IMR-90 (cell line): ENCODE data around the gene EXPH5. TPM values are rescaled to one million over a fixed set of nuclear protein-coding genes. Genes with fewer than 3 reads are reported as not detected.

ENCODE experiments used
- ATAC-seq: fragments of 200-7000 bp; cut with Tn5 transposase; 2 replicates; pipeline ENCODE4 v1.9.1; 2020; ENCODE audit warnings: low read depth, mild to moderate bottlenecking, moderate library complexity
- BruUV-seq: library from RNA; stranded (reverse); fragments of 400-500 nt; replicated peaks from 2 replicates; lab custom pipeline; 2021; lab: Mats Ljungman, UMichigan
- CTCF ChIA-PET: fragments of 300-600 bp; formaldehyde crosslinking; extraction: SDS; loops from one replicate; lab custom pipeline; 2021; ENCODE audit warnings: antibody characterized with exemption; lab: Yijun Ruan, JAX
- POLR2A ChIA-PET: fragments of 300-600 bp; sonication (Branson Sonifier 250); formaldehyde crosslinking; loops from one replicate; lab custom pipeline; 2022; ENCODE audit warnings: antibody characterized with exemption; ENCODE audit not compliant: unreplicated experiment; lab: Charles Lee
- DNase-seq: peaks from one replicate; pipeline ENCODE4 v3.0.0; 2013
- H2AFZ ChIP-seq: replicated peaks from 2 replicates; pipeline ENCODE3; 2013; ENCODE audit warnings: low read length, mild to moderate bottlenecking; ENCODE audit not compliant: poor library complexity
- H2AK5ac ChIP-seq: 2 replicates; pipeline ENCODE4 v1.6.1; 2013; ENCODE audit warnings: low read depth, low read length, inconsistent platforms
- H2AK9ac ChIP-seq: replicated peaks from 2 replicates; pipeline ENCODE3; 2013; ENCODE audit warnings: mild to moderate bottlenecking, low read depth, low read length, moderate library complexity; ENCODE audit not compliant: poor library complexity
- H2BK120ac ChIP-seq: 2 replicates; pipeline ENCODE4 v1.6.1; 2013; ENCODE audit warnings: low read depth, low read length, inconsistent platforms
- H2BK15ac ChIP-seq: 3 replicates; pipeline ENCODE4 v1.6.1; 2013; ENCODE audit warnings: low read depth, low read length, inconsistent platforms
- H2BK20ac ChIP-seq: 2 replicates; pipeline ENCODE4 v1.6.1; 2013; ENCODE audit warnings: low read depth, mild to moderate bottlenecking, inconsistent platforms, low read length, moderate library complexity
- H2BK5ac ChIP-seq: 2 replicates; pipeline ENCODE4 v1.6.1; 2013; ENCODE audit warnings: mild to moderate bottlenecking, low read depth, low read length, inconsistent platforms; ENCODE audit not compliant: poor library complexity, severe bottlenecking
- H3K14ac ChIP-seq: replicated peaks from 2 replicates; pipeline ENCODE4 v1.6.1; 2013; ENCODE audit warnings: low read depth, low read length, inconsistent platforms
- H3K18ac ChIP-seq: 2 replicates; pipeline ENCODE4 v1.6.1; 2013; ENCODE audit warnings: low read depth, low read length, control low read depth
- H3K23ac ChIP-seq: 2 replicates; pipeline ENCODE4 v1.6.1; 2013; ENCODE audit warnings: low read depth, low read length, inconsistent platforms
- H3K27ac ChIP-seq: 2 replicates; pipeline ENCODE4 v1.5.1; 2013; ENCODE audit warnings: mild to moderate bottlenecking, control low read depth, low read length; ENCODE audit not compliant: insufficient read depth
- H3K27me3 ChIP-seq: 2 replicates; pipeline ENCODE4 v1.6.1; 2013; ENCODE audit warnings: low read length; ENCODE audit not compliant: control insufficient read depth, insufficient read depth
- H3K36me3 ChIP-seq: 2 replicates; pipeline ENCODE4 v1.6.1; 2013; ENCODE audit warnings: low read length, mixed read lengths; ENCODE audit not compliant: control insufficient read depth, insufficient read depth
- H3K4ac ChIP-seq: 2 replicates; pipeline ENCODE4 v1.6.1; 2013; ENCODE audit warnings: low read depth, low read length, inconsistent platforms
- H3K4me1 ChIP-seq: 2 replicates; pipeline ENCODE4 v1.6.1; 2013; ENCODE audit warnings: low read length, mixed read lengths; ENCODE audit not compliant: control insufficient read depth, insufficient read depth
- H3K4me2 ChIP-seq: 2 replicates; pipeline ENCODE4 v1.6.1; 2013; ENCODE audit warnings: low read depth, mild to moderate bottlenecking, control low read depth, low read length, moderate library complexity
- H3K4me3 ChIP-seq: 2 replicates; pipeline ENCODE4 v1.5.1; 2013; ENCODE audit warnings: low read depth, mild to moderate bottlenecking, control low read depth, low read length, moderate library complexity; ENCODE audit not compliant: insufficient read depth
- H3K56ac ChIP-seq: 2 replicates; pipeline ENCODE4 v1.6.1; 2013; ENCODE audit warnings: low read length, inconsistent platforms; ENCODE audit not compliant: insufficient read depth; ENCODE audit errors: extremely low read depth
- H3K79me1 ChIP-seq, 2 experiments: 2 replicates each; pipeline ENCODE4 v1.6.1; 2013; ENCODE audit warnings: low read length in 2 of 2, inconsistent platforms in 1 of 2, low read depth in 1 of 2
- H3K9ac ChIP-seq: 2 replicates; pipeline ENCODE4 v1.6.1; 2013; ENCODE audit warnings: low read depth, low read length, control low read depth
- H3K9me1 ChIP-seq: 2 replicates; pipeline ENCODE4 v1.6.1; 2013; ENCODE audit warnings: low read length, inconsistent platforms; ENCODE audit not compliant: insufficient read depth
- H3K9me3 ChIP-seq: 2 replicates; pipeline ENCODE4 v1.6.1; 2013; ENCODE audit warnings: low read length; ENCODE audit not compliant: control insufficient read depth, insufficient read depth
- H4K20me1 ChIP-seq: 2 replicates; pipeline ENCODE4 v1.6.1; 2013; ENCODE audit warnings: low read length, inconsistent platforms; ENCODE audit not compliant: insufficient read depth
- H4K5ac ChIP-seq: 2 replicates; pipeline ENCODE4 v1.6.1; 2013; ENCODE audit warnings: mild to moderate bottlenecking, low read depth, low read length, control low read depth
- H4K8ac ChIP-seq, 2 experiments: 2 replicates each; pipeline ENCODE4 v1.6.1; 2013; ENCODE audit warnings: low read depth in 2 of 2, low read length in 2 of 2, control low read depth in 1 of 2, inconsistent platforms in 1 of 2
- H4K91ac ChIP-seq: 2 replicates; pipeline ENCODE4 v1.6.1; 2013; ENCODE audit warnings: low read depth, low read length, inconsistent platforms; ENCODE audit not compliant: insufficient read depth
- BHLHE40 ChIP-seq: fragments of 150-350 bp; IDR thresholded peaks from 2 replicates; pipeline ENCODE4 v1.6.1; 2016; ENCODE audit warnings: mild to moderate bottlenecking, low read depth, low read length
- CEBPB ChIP-seq: IDR thresholded peaks from 2 replicates; pipeline ENCODE4 v1.6.1; 2012; ENCODE audit warnings: low read depth, low read length, improper control_type of control experiment
- FOS ChIP-seq: fragments of 150-350 bp; IDR thresholded peaks from 2 replicates; pipeline ENCODE4 v1.6.1; 2016; ENCODE audit warnings: low read depth, low read length
- MAZ ChIP-seq: IDR thresholded peaks from 2 replicates; pipeline ENCODE4 v1.6.1; 2012; ENCODE audit warnings: low read depth, mild to moderate bottlenecking, low read length, improper control_type of control experiment, moderate library complexity, borderline replicate concordance
- MXI1 ChIP-seq: IDR thresholded peaks from 2 replicates; pipeline ENCODE4 v1.6.1; 2012; ENCODE audit warnings: low read depth, mild to moderate bottlenecking, low read length, moderate library complexity, borderline replicate concordance
- NFE2L2 ChIP-seq: fragments of 150-350 bp; IDR thresholded peaks from 2 replicates; pipeline ENCODE4 v1.6.1; 2016; ENCODE audit warnings: low read depth, mild to moderate bottlenecking, low read length
- RAD21 ChIP-seq: IDR thresholded peaks from 2 replicates; pipeline ENCODE4 v1.6.1; 2012; ENCODE audit warnings: low read length, improper control_type of control experiment
- WGBS, 2 experiments: methylation state at CpG; one replicate each; pipeline versions ENCODE4 v1.1.5 to v1.1.7; 2013; ENCODE audit warnings: missing lambda C conversion rate in 2 of 2; ENCODE audit not compliant: insufficient read length in 1 of 2; ENCODE audit errors: extremely low coverage in 2 of 2; 5-methylcytosine and 5-hydroxymethylcytosine counted together
- dilution Hi-C: fragments of 300-500 bp; cut with HindIII; formaldehyde crosslinking; loops from one replicate; pipeline ENCODE4 v1.14.3; 2018; ENCODE audit warnings: low sequenced_read_pairs; ENCODE audit not compliant: unreplicated experiment
- in situ Hi-C: fragments of 300-500 bp; cut with MboI; formaldehyde crosslinking; loops from 3 replicates; pipeline ENCODE4 v1.14.3; 2019; ENCODE audit warnings: low sequenced_read_pairs, inconsistent platforms, mixed read lengths
- intact Hi-C: fragments of 100-400 bp; cut with micrococcal nuclease; formaldehyde crosslinking; loops from 2 replicates; pipeline ENCODE4 v1.10.0; 2022
- polyA plus RNA-seq, 3 experiments: library from polyadenylated mRNA; depleted of rRNA; stranded (reverse); fragments of >200 nt; gene quantifications; 2 replicates each; pipeline ENCODE4 v1.2.3, GENCODE V29; 2012; ENCODE audit warnings: low replicate concordance in 1 of 3
- total RNA-seq: library from RNA; depleted of rRNA; stranded (reverse); fragments of >200 nt; gene quantifications from 2 replicates; pipeline ENCODE4 v1.2.3, GENCODE V29; 2012
- TF ChIP-seq, protein P1 (sequence below): conservative IDR thresholded peaks from 2 replicates; pipeline ENCODE4 v1.5.1; 2012; ENCODE audit warnings: mild to moderate bottlenecking, low read depth, low read length, improper control_type of control experiment
- TF ChIP-seq, protein P2 (sequence below): fragments of 150-350 bp; IDR thresholded peaks from 2 replicates; pipeline ENCODE4 v1.6.1; 2017; ENCODE audit warnings: mild to moderate bottlenecking, antibody characterized with exemption, low read length, low read depth

The EXPH5 gene
- total and polyA plus RNA-seq, 2 of the 4 experiments (the other 2 are of a cell fraction), result 0.05 to 0.72 TPM

DNA sequence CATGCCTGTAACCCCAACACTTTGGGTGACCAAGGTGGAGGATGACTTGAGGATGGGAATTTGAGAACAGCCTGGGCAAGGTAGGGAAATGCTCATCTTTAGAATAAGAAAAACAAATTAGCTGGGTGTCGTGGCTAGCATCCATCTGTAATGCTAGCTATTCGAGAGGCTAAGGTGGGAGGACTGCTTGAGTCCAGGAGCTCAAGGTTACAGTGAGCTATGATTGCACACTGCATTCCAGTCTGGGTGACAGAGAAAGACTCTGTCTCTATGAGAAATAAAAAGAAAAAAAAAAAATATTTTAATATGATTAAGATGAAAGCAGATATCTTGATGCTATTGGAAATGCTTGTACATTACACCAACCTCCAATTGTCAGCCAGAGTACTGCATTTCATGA lies 42.7 kb upstream of the EXPH5 start:
- H3K9me3 ChIP-seq, result no peaks in the 10 kb centered on the region
- no peaks in the 10 kb centered on the region for H3K79me1 ChIP-seq
- H3K27ac ChIP-seq, result no peak overlapping the region
- DNase-seq (no peak), ATAC-seq (no peak)
- H3K14ac ChIP-seq, result no peak overlapping the region
- no peak overlapping the region for H3K23ac ChIP-seq
- no peak overlapping the region for H2BK120ac ChIP-seq
- TF ChIP-seq MAZ, result no peak
- no peak for TF ChIP-seq MXI1
- no peak for TF ChIP-seq NFE2L2
- no peak for TF ChIP-seq CEBPB
- TF ChIP-seq FOS, result no peak
- no peak for TF ChIP-seq BHLHE40
- no peak for TF ChIP-seq RAD21
- TF ChIP-seq, protein P1, sequence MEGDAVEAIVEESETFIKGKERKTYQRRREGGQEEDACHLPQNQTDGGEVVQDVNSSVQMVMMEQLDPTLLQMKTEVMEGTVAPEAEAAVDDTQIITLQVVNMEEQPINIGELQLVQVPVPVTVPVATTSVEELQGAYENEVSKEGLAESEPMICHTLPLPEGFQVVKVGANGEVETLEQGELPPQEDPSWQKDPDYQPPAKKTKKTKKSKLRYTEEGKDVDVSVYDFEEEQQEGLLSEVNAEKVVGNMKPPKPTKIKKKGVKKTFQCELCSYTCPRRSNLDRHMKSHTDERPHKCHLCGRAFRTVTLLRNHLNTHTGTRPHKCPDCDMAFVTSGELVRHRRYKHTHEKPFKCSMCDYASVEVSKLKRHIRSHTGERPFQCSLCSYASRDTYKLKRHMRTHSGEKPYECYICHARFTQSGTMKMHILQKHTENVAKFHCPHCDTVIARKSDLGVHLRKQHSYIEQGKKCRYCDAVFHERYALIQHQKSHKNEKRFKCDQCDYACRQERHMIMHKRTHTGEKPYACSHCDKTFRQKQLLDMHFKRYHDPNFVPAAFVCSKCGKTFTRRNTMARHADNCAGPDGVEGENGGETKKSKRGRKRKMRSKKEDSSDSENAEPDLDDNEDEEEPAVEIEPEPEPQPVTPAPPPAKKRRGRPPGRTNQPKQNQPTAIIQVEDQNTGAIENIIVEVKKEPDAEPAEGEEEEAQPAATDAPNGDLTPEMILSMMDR, result no peak
- TF ChIP-seq, protein P2, sequence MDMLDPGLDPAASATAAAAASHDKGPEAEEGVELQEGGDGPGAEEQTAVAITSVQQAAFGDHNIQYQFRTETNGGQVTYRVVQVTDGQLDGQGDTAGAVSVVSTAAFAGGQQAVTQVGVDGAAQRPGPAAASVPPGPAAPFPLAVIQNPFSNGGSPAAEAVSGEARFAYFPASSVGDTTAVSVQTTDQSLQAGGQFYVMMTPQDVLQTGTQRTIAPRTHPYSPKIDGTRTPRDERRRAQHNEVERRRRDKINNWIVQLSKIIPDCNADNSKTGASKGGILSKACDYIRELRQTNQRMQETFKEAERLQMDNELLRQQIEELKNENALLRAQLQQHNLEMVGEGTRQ, result no peak
- H3K4me3 ChIP-seq, result no peak overlapping the region
- no peak overlapping the region for H2BK5ac ChIP-seq
- 61% methylated on average over 2 of the region's 2 CpGs; no CpG with 5 or more reads in 1 of the 2 experiments for WGBS, 2 experiments
- no peak overlapping the region for H4K91ac ChIP-seq
- H3K27me3 ChIP-seq, result peaks cover 5% of the 10 kb centered on the region; the same call in 1 of the 2 replicates
- H2AK5ac ChIP-seq, result no peak overlapping the region
- no peak overlapping the region for H2BK15ac ChIP-seq
- H3K4me1 ChIP-seq, result 0 out of 2 replicates have a peak, but pooled peaks cover 2% of the 10 kb centered on the region
- H2AK9ac ChIP-seq, result no peak overlapping the region
- H3K4ac ChIP-seq, result no peak overlapping the region
- no peaks in the 10 kb centered on the region for H3K36me3 ChIP-seq
- no peak overlapping the region for H3K18ac ChIP-seq
- POLR2A ChIA-PET, result no interaction called here
- H3K56ac ChIP-seq, result no peak overlapping the region
- dilution Hi-C loops, result no loop called here
- H4K8ac ChIP-seq, result no peak overlapping the region
- in situ Hi-C loops, result no loop called here
- H3K9ac ChIP-seq, result no peak overlapping the region
- intact Hi-C loops, result no loop called here
- H2BK20ac ChIP-seq, result no peak overlapping the region
- H3K9me1 ChIP-seq, result no peaks in the 10 kb centered on the region; the same call in 1 of the 2 replicates
- CTCF ChIA-PET, result interaction anchor here (1.2 kb wide), 1 partner anchor 12 kb away, joined by 3 read pairs; no protein-coding TSS in a partner anchor
- H2AFZ ChIP-seq, result no peak overlapping the region
- no peak overlapping the region for H3K4me2 ChIP-seq
- no peak overlapping the region for H4K5ac ChIP-seq
- BruUV-seq, result no TSS peak
- H4K20me1 ChIP-seq, result no peaks in the 10 kb centered on the region
